Activated naive CD4-positive, alpha-beta T cell treated with anti-CD3 and anti-CD28 coated beads, Interleukin-2, amount 50 U/mL, for 24 hours (primary cell): Measurements from ENCODE around the gene NUP133.
A peak's percentile ranks its signal among the peaks of the same experiment; 100 is the strongest.

Source experiments
- H3K27ac Mint-ChIP-seq: one replicate; pipeline ENCODE4 v1.8.0; 2021; ENCODE audit warnings: mild to moderate bottlenecking, mixed read lengths
- H3K27me3 Mint-ChIP-seq: one replicate; pipeline ENCODE4 v1.8.0; 2021; ENCODE audit warnings: mixed read lengths
- H3K36me3 Mint-ChIP-seq: one replicate; pipeline ENCODE4 v1.8.0; 2021; ENCODE audit warnings: mixed read lengths
- H3K4me1 Mint-ChIP-seq: one replicate; pipeline ENCODE4 v1.8.0; 2021; ENCODE audit warnings: mixed read lengths
- H3K4me3 Mint-ChIP-seq: one replicate; pipeline ENCODE4 v1.8.0; 2021; ENCODE audit warnings: mild to moderate bottlenecking, mixed read lengths
- H3K9me3 Mint-ChIP-seq: one replicate; pipeline ENCODE4 v1.8.0; 2021; ENCODE audit warnings: mixed read lengths

The NUP133 gene

GRCh38 chr1:229445828-229446227 is 62.3 kb downstream of the NUP133 start:
- H3K27ac Mint-ChIP-seq: no peak overlapping the region
- peaks cover 12% of the 10 kb centered on the region for H3K4me1 Mint-ChIP-seq
- H3K36me3 Mint-ChIP-seq: peaks cover 10% of the 10 kb centered on the region
- H3K9me3 Mint-ChIP-seq: no peaks in the 10 kb centered on the region
- H3K4me3 Mint-ChIP-seq: no peak overlapping the region
- H3K27me3 Mint-ChIP-seq: no peaks in the 10 kb centered on the region

DNA sequence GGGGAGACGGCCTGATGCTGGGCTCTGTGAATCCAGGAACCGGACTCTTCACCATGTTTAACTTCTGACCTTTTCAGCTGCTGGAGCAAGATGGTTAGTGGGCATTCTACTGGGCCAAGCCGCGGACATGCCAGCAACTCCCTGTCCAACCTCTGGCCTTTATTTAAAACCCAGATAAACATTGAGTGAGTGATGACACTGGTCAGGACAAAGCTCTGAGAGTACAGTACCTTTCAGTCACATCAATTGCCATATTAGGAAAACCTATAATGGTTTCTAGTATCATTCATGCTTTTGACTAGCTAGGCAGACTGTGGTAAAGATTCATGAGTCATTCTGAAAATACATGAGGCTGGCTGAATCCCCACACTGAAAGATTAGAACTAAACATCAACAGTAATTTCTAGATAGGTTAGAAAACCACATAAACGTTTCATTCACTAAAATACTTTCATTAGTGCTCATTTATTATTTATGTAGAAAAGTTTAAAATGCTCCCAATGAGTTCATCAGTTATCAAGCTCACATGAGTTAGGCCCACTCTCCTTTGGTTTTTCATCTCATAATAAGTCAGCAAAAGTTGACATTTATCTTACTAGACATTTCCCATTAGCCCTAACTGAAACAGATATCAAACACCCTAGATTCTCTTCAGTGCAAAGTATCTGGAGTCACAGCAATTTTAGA is 67.1 kb downstream of the NUP133 start:
- H3K36me3 Mint-ChIP-seq: peaks cover 18% of the 10 kb centered on the region
- no peaks in the 10 kb centered on the region for H3K9me3 Mint-ChIP-seq
- H3K27ac Mint-ChIP-seq: peak overlapping the region; percentile 98
- H3K27me3 Mint-ChIP-seq: peaks cover under 1% of the 10 kb centered on the region
- peaks cover 28% of the 10 kb centered on the region for H3K4me1 Mint-ChIP-seq
- H3K4me3 Mint-ChIP-seq: peak overlapping the region; percentile 73

- peaks cover 16% of the 10 kb centered on the region for H3K36me3 Mint-ChIP-seq
- no peak overlapping the region for H3K4me3 Mint-ChIP-seq
- peaks cover 34% of the 10 kb centered on the region for H3K4me1 Mint-ChIP-seq
- peaks cover 16% of the 10 kb centered on the region for H3K27me3 Mint-ChIP-seq
- no peaks in the 10 kb centered on the region for H3K9me3 Mint-ChIP-seq
- peak overlapping the region; percentile 23 for H3K27ac Mint-ChIP-seq
Observed at GRCh38 chr1:229438021-229438420, 70.1 kb downstream of the NUP133 start.

GRCh38 chr1:229437443-229437842 is 70.7 kb downstream of the NUP133 start:
- Mint-ChIP-seq H3K4me1 (peaks cover 38% of the 10 kb centered on the region), H3K36me3 (peaks cover 16% of the 10 kb centered on the region), H3K27me3 (peaks cover 17% of the 10 kb centered on the region), H3K9me3 (no peaks in the 10 kb centered on the region), H3K4me3 (no peak overlapping the region), H3K27ac (no peak overlapping the region)

DNA sequence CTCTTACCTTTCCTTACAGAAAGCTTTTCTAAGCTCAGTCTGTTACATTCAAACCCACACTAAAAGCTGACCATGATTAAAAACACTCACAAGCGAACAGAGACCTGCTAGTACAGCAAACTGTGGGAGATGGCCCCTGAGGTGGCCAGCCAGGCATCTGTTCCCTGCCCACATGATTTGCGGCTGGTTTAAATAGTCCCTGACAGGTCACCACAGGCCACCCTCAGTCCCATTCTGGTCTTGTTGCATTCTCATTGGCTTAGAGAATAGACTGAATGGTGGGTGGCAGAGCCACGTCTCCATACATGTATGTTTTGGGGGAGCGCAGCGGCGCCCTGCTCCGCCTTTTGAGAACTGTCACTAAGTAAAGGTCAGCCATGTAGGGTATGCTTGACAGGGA is 71.9 kb downstream of the NUP133 start:
- Mint-ChIP-seq H3K4me1 (peaks cover 40% of the 10 kb centered on the region), H3K9me3 (no peaks in the 10 kb centered on the region), H3K4me3 (no peak overlapping the region), H3K27ac (no peak overlapping the region), H3K27me3 (peaks cover 22% of the 10 kb centered on the region), H3K36me3 (peaks cover 14% of the 10 kb centered on the region)

DNA sequence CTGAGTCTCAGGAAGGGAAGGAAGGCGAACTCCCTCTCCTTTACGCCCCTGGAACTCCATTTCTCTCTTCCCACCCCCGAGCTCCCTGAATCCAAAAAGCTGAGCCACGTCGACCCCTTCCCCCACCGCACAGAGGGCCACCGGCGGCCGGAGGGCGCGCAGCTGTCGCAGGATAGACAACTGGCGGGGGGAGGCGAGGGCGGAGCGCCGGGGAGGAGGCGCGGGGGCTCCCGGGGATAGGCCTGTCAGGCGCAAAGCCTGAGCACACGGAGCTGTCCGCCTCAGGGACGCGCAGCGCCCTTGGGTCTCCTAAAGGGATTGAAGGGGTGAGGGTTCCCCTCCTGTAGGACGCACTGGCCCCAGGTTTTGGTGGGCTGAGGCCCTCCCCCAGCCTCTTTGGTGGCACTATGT is 73.5 kb downstream of the NUP133 start:
- Mint-ChIP-seq H3K27ac (peak overlapping the region; percentile 74), H3K27me3 (peaks cover 34% of the 10 kb centered on the region), H3K9me3 (no peaks in the 10 kb centered on the region)

GRCh38 chr1:229434005-229434640 is 74.0 kb downstream of the NUP133 start, which contains the start of gene ACTA1:
TSS of gene ACTA1 (minus strand) at chr1:229434094. CDS start at chr1:229433115, 979 bp downstream.
- Mint-ChIP-seq H3K27ac (peak within 1 kb of the TSS; percentile 74), H3K36me3 (peaks cover 7% of the 10 kb centered on the region), H3K27me3 (peaks cover 34% of the 10 kb centered on the region), H3K4me3 (no peak within 1 kb of the TSS), H3K9me3 (no peaks in the 10 kb centered on the region), H3K4me1 (peaks cover 42% of the 10 kb centered on the region)

More for the DNA sequence above, 73.5 kb downstream of the NUP133 start:
- peaks cover 7% of the 10 kb centered on the region for H3K36me3 Mint-ChIP-seq
- H3K4me3 Mint-ChIP-seq: no peak overlapping the region
- peaks cover 42% of the 10 kb centered on the region for H3K4me1 Mint-ChIP-seq

DNA sequence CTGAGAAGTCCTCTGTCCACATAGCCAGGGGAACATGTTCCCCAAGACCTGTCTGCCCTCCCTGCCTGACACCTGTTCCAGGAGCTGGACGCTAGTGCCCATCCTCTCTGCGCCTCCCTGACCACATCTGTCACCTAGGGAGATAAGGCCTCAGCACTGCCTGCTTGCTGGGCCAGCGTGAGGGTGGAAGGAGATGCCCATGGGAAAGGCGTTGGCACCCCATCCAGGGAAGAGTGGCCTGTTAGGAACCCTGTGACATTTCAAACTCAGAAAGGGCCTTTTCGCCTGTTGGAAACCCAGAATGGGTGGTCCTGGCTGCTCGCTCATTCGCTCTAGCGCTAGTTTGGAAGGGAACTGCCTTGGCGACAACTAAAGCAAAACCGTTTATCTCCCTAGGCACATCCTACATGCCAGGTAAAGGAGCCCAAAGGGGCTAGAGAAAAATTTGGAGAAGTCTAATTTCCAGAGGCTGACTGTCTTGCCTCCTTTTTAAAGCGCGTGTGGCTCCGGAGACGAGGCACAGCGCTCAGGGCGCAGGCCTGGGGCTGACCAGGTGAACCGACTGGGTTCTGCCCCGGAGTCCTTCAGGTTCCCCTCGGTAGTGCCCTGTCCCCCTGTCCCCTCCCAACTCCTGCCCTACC is 74.7 kb downstream of the NUP133 start:
- peaks cover 4% of the 10 kb centered on the region for H3K36me3 Mint-ChIP-seq
- H3K27me3 Mint-ChIP-seq: peaks cover 35% of the 10 kb centered on the region
- H3K4me3 Mint-ChIP-seq: no peak overlapping the region
- H3K27ac Mint-ChIP-seq: no peak overlapping the region
- H3K4me1 Mint-ChIP-seq: peaks cover 36% of the 10 kb centered on the region
- H3K9me3 Mint-ChIP-seq: no peaks in the 10 kb centered on the region

GRCh38 chr1:229432905-229433304 is 75.2 kb downstream of the NUP133 start:
- Mint-ChIP-seq H3K9me3 (no peaks in the 10 kb centered on the region), H3K27me3 (peaks cover 40% of the 10 kb centered on the region), H3K4me1 (peaks cover 32% of the 10 kb centered on the region)

DNA sequence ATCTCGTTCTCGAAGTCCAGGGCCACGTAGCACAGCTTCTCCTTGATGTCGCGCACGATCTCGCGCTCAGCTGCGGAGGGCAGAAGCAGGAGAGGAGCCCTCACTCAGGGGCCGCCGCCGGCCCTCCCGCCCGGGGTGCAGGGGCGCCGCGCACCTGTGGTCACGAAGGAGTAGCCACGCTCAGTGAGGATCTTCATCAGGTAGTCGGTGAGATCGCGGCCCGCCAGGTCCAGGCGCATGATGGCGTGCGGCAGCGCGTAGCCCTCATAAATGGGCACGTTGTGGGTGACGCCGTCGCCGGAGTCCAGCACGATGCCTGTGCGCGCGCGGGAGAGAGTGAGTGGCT is 76.1 kb downstream of the NUP133 start:
- Mint-ChIP-seq H3K27me3 (peaks cover 40% of the 10 kb centered on the region), H3K4me3 (peak overlapping the region; percentile 84)

More at GRCh38 chr1:229432905-229433304, 75.2 kb downstream of the NUP133 start:
- peaks cover under 1% of the 10 kb centered on the region for H3K36me3 Mint-ChIP-seq
- no peak overlapping the region for H3K27ac Mint-ChIP-seq
- H3K4me3 Mint-ChIP-seq: no peak overlapping the region

DNA sequence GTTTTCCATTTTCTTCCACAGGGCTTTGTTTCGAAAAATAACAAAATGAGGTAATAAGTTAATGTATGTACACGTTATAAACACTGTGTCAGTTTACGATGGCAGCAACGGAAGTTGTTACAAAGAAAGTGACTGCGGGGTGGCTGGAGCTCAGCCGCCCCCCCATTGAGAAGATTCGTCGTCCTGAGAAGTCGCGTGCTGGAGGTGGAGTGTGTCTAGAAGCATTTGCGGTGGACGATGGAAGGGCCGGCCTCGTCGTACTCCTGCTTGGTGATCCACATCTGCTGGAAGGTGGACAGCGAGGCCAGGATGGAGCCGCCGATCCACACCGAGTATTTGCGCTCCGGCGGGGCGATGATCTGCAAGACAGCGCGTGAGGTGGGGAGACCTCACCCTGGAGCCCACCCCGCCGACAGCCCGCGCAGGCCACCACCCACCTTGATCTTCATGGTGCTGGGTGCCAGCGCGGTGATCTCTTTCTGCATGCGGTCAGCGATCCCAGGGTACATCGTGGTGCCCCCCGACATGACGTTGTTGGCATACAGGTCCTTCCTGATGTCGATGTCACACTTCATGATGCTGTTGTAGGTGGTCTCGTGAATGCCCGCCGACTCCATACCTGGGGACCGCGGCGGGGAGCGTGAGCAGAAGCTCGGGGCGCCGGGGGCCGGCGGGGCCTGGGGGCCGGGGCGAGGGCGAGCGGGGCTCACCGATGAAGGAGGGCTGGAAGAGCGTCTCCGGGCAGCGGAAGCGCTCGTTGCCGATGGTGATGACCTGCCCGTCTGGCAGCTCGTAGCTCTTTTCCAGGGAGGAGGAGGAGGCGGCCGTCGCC is 76.6 kb downstream of the NUP133 start:
- peak overlapping the region; percentile 84 for H3K4me3 Mint-ChIP-seq
- H3K36me3 Mint-ChIP-seq: no peaks in the 10 kb centered on the region
- no peak overlapping the region for H3K27ac Mint-ChIP-seq
- H3K4me1 Mint-ChIP-seq: peaks cover 32% of the 10 kb centered on the region
- peaks cover 44% of the 10 kb centered on the region for H3K27me3 Mint-ChIP-seq
- H3K9me3 Mint-ChIP-seq: no peaks in the 10 kb centered on the region

More for the DNA sequence above, 76.1 kb downstream of the NUP133 start:
- Mint-ChIP-seq H3K9me3 (no peaks in the 10 kb centered on the region), H3K27ac (no peak overlapping the region), H3K4me1 (peaks cover 32% of the 10 kb centered on the region), H3K36me3 (no peaks in the 10 kb centered on the region)

GRCh38 chr1:229430761-229431283 is 77.3 kb downstream of the NUP133 start:
- Mint-ChIP-seq H3K36me3 (no peaks in the 10 kb centered on the region), H3K27ac (no peak overlapping the region), H3K4me3 (peak overlapping the region; percentile 84), H3K9me3 (no peaks in the 10 kb centered on the region), H3K4me1 (peaks cover 32% of the 10 kb centered on the region), H3K27me3 (peaks cover 44% of the 10 kb centered on the region)

DNA sequence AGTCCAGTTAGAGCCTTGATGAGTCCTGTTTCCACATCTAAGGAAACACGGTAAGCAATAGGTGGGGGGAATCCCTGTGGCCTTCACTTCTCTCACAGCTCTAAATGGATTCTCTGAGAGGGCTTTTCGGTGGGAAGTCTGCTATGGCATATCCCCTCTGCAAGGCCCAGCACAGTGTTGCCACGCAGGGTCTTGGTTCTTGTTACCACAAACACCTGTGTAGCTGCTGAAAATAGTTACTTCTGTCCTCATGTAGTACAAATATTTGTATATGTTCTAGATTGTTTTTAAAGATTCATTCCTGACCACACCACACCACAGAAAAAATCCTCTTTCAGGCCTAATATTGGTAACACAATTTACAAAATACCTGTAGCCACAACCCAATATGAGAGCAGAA is 79.9 kb downstream of the NUP133 start:
- Mint-ChIP-seq H3K27me3 (peaks cover 39% of the 10 kb centered on the region), H3K9me3 (peaks cover 4% of the 10 kb centered on the region), H3K36me3 (peaks cover 3% of the 10 kb centered on the region), H3K27ac (no peak overlapping the region), H3K4me3 (no peak overlapping the region), H3K4me1 (peaks cover 28% of the 10 kb centered on the region)

DNA sequence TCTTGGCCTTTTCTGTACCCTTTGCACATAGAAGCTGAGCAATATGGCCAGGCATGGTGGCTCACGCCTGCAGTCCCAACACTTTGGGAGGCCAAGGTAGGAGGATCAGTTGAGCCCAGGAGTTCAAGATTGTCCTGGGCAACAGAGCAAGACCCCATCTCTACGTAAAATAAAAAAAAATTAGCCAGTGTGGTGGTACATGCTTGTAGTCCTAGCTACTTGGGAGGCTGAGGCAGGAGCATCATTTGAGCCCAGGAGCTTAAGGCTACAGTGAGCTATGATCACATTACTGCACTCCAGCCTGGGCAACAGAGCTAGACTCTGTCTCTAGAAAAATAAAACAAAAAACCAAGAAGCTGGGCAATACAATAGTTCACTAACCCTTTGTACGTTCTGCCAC is 80.6 kb downstream of the NUP133 start:
- H3K4me3 Mint-ChIP-seq: no peak overlapping the region

DNA sequence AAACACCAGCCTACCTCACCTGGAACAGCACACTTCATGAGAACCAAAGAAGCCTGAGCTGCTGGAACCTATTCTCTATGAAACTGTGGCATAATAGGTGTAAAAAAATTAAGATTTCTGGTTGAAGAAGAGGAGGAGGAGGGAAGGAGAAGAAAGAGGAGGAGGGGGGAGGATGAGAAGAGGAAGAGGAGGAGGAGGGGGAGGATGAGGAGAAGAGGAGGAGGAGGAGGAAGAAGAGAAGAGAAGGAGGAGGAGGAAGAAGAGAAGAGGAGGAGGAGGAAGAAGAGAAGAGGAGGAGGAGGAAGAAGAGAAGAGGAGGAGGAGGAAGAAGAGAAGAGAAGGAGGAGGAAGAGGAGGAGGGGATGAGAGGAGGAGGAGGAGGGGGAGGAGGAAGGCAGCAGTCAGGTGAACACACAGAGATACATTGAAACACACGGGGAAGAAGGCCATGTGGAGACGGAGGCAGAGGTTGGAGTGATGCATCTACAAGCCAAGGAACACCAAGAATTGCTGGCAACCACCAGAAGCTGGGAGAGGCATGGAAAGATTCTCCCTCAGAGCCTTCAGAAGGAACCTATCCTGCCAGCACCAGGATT is 82.5 kb downstream of the NUP133 start:
- Mint-ChIP-seq H3K36me3 (peaks cover 3% of the 10 kb centered on the region), H3K4me3 (no peak overlapping the region), H3K9me3 (peaks cover 4% of the 10 kb centered on the region), H3K4me1 (peaks cover 4% of the 10 kb centered on the region), H3K27ac (no peak overlapping the region), H3K27me3 (peaks cover 32% of the 10 kb centered on the region)

More for the DNA sequence above, 80.6 kb downstream of the NUP133 start:
- Mint-ChIP-seq H3K36me3 (peaks cover 3% of the 10 kb centered on the region), H3K9me3 (peaks cover 4% of the 10 kb centered on the region), H3K27ac (no peak overlapping the region), H3K4me1 (peaks cover 23% of the 10 kb centered on the region), H3K27me3 (peaks cover 40% of the 10 kb centered on the region)
